OCI-LY1 (cell line): ENCODE measurements around the gene MLLT3.

Source experiments
- H2AFZ ChIP-seq: fragments of 200-600 bp; sonication (generic), shearing (Covaris generic); 2 replicates; pipeline ENCODE4 v1.6.0; 2014; ENCODE audit warnings: antibody characterized with exemption, mild to moderate bottlenecking, low read length
- H3F3A ChIP-seq: fragments of 200-600 bp; sonication (generic), shearing (Covaris generic); 2 replicates; pipeline ENCODE4 v1.6.0; 2014; ENCODE audit warnings: mild to moderate bottlenecking, antibody characterized with exemption, low read length, moderate library complexity; ENCODE audit not compliant: insufficient read depth
- H3K27ac ChIP-seq: fragments of 200-600 bp; sonication (generic); 2 replicates; pipeline ENCODE4 v1.5.1; 2014; ENCODE audit warnings: low read length, mixed run types, mild to moderate bottlenecking, low read depth; ENCODE audit not compliant: poor library complexity, severe bottlenecking
- H3K27me3 ChIP-seq: fragments of 200-600 bp; sonication (generic); 2 replicates; pipeline ENCODE4 v1.6.0; 2014; ENCODE audit warnings: antibody characterized with exemption, mild to moderate bottlenecking, low read length, moderate library complexity; ENCODE audit not compliant: insufficient read depth
- H3K36me3 ChIP-seq: fragments of 200-600 bp; sonication (generic); 2 replicates; pipeline ENCODE4 v1.6.1; 2014; ENCODE audit warnings: mild to moderate bottlenecking, antibody characterized with exemption, low read length, moderate library complexity, mixed read lengths; ENCODE audit not compliant: insufficient read depth
- H3K4me1 ChIP-seq: fragments of 200-600 bp; sonication (generic); 2 replicates; pipeline ENCODE4 v1.5.1; 2014; ENCODE audit warnings: mild to moderate bottlenecking, low read length, moderate library complexity; ENCODE audit not compliant: insufficient read depth, severe bottlenecking
- H3K4me2 ChIP-seq: fragments of 200-600 bp; sonication (generic), shearing (Covaris generic); 2 replicates; pipeline ENCODE4 v1.6.1; 2014; ENCODE audit warnings: low read length
- H3K4me3 ChIP-seq: fragments of 200-600 bp; sonication (generic); 2 replicates; pipeline ENCODE4 v1.5.1; 2014; ENCODE audit warnings: low read length, low read depth, mild to moderate bottlenecking, mixed read lengths; ENCODE audit not compliant: poor library complexity, severe bottlenecking
- H3K79me2 ChIP-seq: fragments of 200-600 bp; shearing (Covaris generic); 2 replicates; pipeline ENCODE4 v1.6.1; 2016; ENCODE audit warnings: mixed run types, low read length, mixed read lengths; ENCODE audit not compliant: insufficient read depth
- H3K9ac ChIP-seq: fragments of 200-600 bp; sonication (generic), shearing (Covaris generic); 2 replicates; pipeline ENCODE4 v1.6.1; 2014; ENCODE audit warnings: mild to moderate bottlenecking, low read length, mixed read lengths
- H3K9me2 ChIP-seq: fragments of 200-600 bp; sonication (generic), shearing (Covaris generic); 2 replicates; pipeline ENCODE4 v1.6.1; 2014; ENCODE audit warnings: low read depth, mild to moderate bottlenecking, low read length, mixed read lengths
- H3K9me3 ChIP-seq: fragments of 200-600 bp; shearing (Covaris generic); 2 replicates; pipeline ENCODE4 v1.6.1; 2014; ENCODE audit warnings: low read length, mixed read lengths
- H4K20me1 ChIP-seq: fragments of 200-600 bp; sonication (generic), shearing (Covaris generic); 2 replicates; pipeline ENCODE4 v1.6.0; 2016; ENCODE audit warnings: mild to moderate bottlenecking, low read length; ENCODE audit not compliant: insufficient read depth
- EZH2 ChIP-seq: fragments of 200-600 bp; sonication (generic), shearing (Covaris generic); IDR thresholded peaks from 2 replicates; pipeline ENCODE4 v1.8.0; 2017; ENCODE audit warnings: borderline replicate concordance, mixed run types, mild to moderate bottlenecking, antibody characterized with exemption, low read length, moderate library complexity, mixed read lengths
- TF ChIP-seq, protein P1 (sequence below): fragments of 200-600 bp; sonication (generic), shearing (Covaris generic); IDR thresholded peaks from 2 replicates; pipeline ENCODE4 v1.5.1; 2017; ENCODE audit warnings: mild to moderate bottlenecking, antibody characterized with exemption, low read length, moderate library complexity, mixed read lengths

MLLT3 gene

DNA sequence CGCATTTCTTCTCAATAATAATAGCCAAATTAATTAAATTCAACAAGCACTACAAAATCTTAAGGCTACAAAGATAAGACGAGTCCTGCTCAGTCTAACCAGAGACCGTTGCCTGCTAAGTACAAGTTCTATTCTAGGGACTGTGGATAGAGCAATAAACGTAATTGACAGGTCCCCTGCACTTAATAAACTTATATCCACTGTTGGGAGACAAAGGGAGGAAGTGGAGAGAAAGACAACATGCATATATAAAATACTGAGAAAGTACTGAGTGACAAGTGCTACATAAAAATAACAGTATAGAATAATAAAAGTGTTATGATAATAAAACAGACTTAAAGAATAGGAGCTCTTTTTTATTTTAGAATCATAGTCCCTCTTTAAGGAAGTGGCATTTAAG lies 158.1 kb downstream of the MLLT3 start:
- H3K4me2 ChIP-seq = no peak overlapping the region
- no peak overlapping the region for H2AFZ ChIP-seq
- TF ChIP-seq, protein P1, sequence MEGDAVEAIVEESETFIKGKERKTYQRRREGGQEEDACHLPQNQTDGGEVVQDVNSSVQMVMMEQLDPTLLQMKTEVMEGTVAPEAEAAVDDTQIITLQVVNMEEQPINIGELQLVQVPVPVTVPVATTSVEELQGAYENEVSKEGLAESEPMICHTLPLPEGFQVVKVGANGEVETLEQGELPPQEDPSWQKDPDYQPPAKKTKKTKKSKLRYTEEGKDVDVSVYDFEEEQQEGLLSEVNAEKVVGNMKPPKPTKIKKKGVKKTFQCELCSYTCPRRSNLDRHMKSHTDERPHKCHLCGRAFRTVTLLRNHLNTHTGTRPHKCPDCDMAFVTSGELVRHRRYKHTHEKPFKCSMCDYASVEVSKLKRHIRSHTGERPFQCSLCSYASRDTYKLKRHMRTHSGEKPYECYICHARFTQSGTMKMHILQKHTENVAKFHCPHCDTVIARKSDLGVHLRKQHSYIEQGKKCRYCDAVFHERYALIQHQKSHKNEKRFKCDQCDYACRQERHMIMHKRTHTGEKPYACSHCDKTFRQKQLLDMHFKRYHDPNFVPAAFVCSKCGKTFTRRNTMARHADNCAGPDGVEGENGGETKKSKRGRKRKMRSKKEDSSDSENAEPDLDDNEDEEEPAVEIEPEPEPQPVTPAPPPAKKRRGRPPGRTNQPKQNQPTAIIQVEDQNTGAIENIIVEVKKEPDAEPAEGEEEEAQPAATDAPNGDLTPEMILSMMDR = no peak
- TF ChIP-seq EZH2 = no peak
- H3K4me3 ChIP-seq = no peak overlapping the region
- H3K79me2 ChIP-seq = no peaks in the 10 kb centered on the region
- H3K27me3 ChIP-seq = no peaks in the 10 kb centered on the region
- no peaks in the 10 kb centered on the region for H3K9me2 ChIP-seq
- no peak overlapping the region for H3K27ac ChIP-seq
- H3K9me3 ChIP-seq = no peaks in the 10 kb centered on the region
- no peaks in the 10 kb centered on the region for H3F3A ChIP-seq
- no peak overlapping the region for H3K9ac ChIP-seq
- no peaks in the 10 kb centered on the region for H3K4me1 ChIP-seq
- H3K36me3 ChIP-seq = no peaks in the 10 kb centered on the region
- H4K20me1 ChIP-seq = no peaks in the 10 kb centered on the region

DNA sequence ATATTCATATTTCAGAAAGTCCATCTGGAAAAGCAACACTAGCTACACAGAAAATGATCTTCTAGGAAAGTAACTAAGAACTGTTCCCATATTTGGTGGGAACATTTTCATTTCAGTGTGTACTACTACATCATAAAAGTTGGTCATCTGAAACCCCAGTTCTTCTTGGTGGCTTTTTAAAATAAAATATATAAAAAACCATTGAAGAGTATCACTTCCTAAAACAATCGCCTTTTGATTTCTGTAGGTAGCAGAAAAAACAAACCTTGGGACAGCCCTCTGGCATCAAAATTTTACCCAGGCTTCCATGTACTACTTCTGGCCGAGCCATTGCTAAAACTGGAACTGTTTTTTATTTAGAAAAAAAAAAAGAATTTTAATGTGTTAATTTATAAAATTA lies 158.5 kb downstream of the MLLT3 start:
- TF ChIP-seq EZH2 = no peak
- TF ChIP-seq, protein P1 = no peak
- no peaks in the 10 kb centered on the region for H3K9me3 ChIP-seq
- no peaks in the 10 kb centered on the region for H3K27me3 ChIP-seq
- no peaks in the 10 kb centered on the region for H3K9me2 ChIP-seq
- no peaks in the 10 kb centered on the region for H4K20me1 ChIP-seq
- no peaks in the 10 kb centered on the region for H3K36me3 ChIP-seq
- no peaks in the 10 kb centered on the region for H3F3A ChIP-seq
- H2AFZ ChIP-seq = no peak overlapping the region
- H3K4me3 ChIP-seq = no peak overlapping the region
- no peak overlapping the region for H3K4me2 ChIP-seq
- no peaks in the 10 kb centered on the region for H3K79me2 ChIP-seq
- H3K27ac ChIP-seq = no peak overlapping the region
- H3K9ac ChIP-seq = no peak overlapping the region
- H3K4me1 ChIP-seq = no peaks in the 10 kb centered on the region

DNA sequence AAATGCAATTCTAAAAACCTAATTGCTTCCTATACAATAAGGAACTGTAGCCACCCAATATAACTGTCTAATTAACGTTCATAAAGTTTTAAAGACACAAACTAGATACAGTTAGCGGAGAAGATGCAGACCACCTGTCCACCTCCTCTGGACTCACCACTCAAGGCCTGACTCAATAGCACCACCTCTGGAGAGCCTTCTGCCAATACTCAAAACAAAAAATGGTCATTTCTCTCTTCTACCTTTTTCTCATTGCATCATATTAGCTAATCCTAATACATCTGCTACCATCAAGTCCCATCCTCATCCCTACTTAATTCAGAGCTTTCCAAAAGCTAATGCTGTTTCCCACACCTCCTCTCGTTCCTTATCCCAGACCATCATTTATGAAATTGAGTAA lies 159.9 kb downstream of the MLLT3 start:
- H3K27ac ChIP-seq = no peak overlapping the region
- H3K9me3 ChIP-seq = no peaks in the 10 kb centered on the region
- TF ChIP-seq EZH2 = no peak
- TF ChIP-seq, protein P1 = peak; percentile 48; the same call in 1 of the 2 replicates
- no peaks in the 10 kb centered on the region for H3K9me2 ChIP-seq
- no peaks in the 10 kb centered on the region for H4K20me1 ChIP-seq
- no peaks in the 10 kb centered on the region for H3K36me3 ChIP-seq
- H3K79me2 ChIP-seq = no peaks in the 10 kb centered on the region
- no peak overlapping the region for H3K4me3 ChIP-seq
- H3K4me1 ChIP-seq = no peaks in the 10 kb centered on the region
- no peaks in the 10 kb centered on the region for H3F3A ChIP-seq
- no peak overlapping the region for H3K4me2 ChIP-seq
- H3K9ac ChIP-seq = no peak overlapping the region
- H2AFZ ChIP-seq = no peak overlapping the region
- H3K27me3 ChIP-seq = no peaks in the 10 kb centered on the region
